Liver (tissue), 9 donors: Measurements from ENCODE around the gene IL12RB2. TPM values are rescaled to one million over a fixed set of nuclear protein-coding genes. Genes with fewer than 3 reads are reported as not detected.

ENCODE experiments used
- DNase-seq: peaks from one replicate; pipeline ENCODE4 v3.0.0-alpha.2; 2017; ENCODE audit warnings: low spot score
- H3K27ac ChIP-seq, 2 donors: one replicate each; pipeline ENCODE4 v1.7.0; 2013; ENCODE audit warnings: inconsistent platforms in 2 of 2, low read length in 2 of 2, control low read depth in 1 of 2, low read depth in 1 of 2, mild to moderate bottlenecking in 1 of 2
- H3K27me3 ChIP-seq, 4 donors: one replicate each; pipeline versions ENCODE4 v1.6.1 to v1.7.0; 2013; ENCODE audit warnings: low read length in 3 of 4, inconsistent platforms in 1 of 4, mild to moderate bottlenecking in 1 of 4, moderate library complexity in 1 of 4; ENCODE audit not compliant: control insufficient read depth in 4 of 4, insufficient read depth in 4 of 4
- H3K36me3 ChIP-seq, 4 donors: one replicate each; pipeline versions ENCODE4 v1.6.1 to v1.7.0; 2013; ENCODE audit warnings: low read length in 3 of 4, mild to moderate bottlenecking in 3 of 4, low read depth in 1 of 4, moderate library complexity in 1 of 4; ENCODE audit not compliant: control insufficient read depth in 4 of 4, insufficient read depth in 3 of 4
- H3K4me1 ChIP-seq, 4 donors: one replicate each; pipeline versions ENCODE4 v1.6.1 to v1.7.0; 2013; ENCODE audit warnings: low read length in 3 of 4, mild to moderate bottlenecking in 3 of 4, moderate library complexity in 1 of 4; ENCODE audit not compliant: control insufficient read depth in 4 of 4, insufficient read depth in 4 of 4
- H3K4me3 ChIP-seq, 3 donors: one replicate each; pipeline versions ENCODE4 v1.6.1 to v1.7.0; 2013; ENCODE audit warnings: low read length in 3 of 3, control low read depth in 1 of 3, low read depth in 1 of 3, mild to moderate bottlenecking in 1 of 3
- H3K9ac ChIP-seq, 2 donors: one replicate each; pipeline ENCODE4 v1.7.0; 2013; ENCODE audit warnings: low read length in 2 of 2, mild to moderate bottlenecking in 2 of 2, moderate library complexity in 2 of 2, control low read depth in 1 of 2, low read depth in 1 of 2
- H3K9me3 ChIP-seq, 4 donors: one replicate each; pipeline versions ENCODE4 v1.6.1 to v1.7.0; 2013; ENCODE audit warnings: low read length in 3 of 4; ENCODE audit not compliant: control insufficient read depth in 4 of 4
- EGR1 ChIP-seq, 2 donors: IDR thresholded peaks; 2 replicates each; pipeline ENCODE4 v1.6.1; 2016 to 2018; ENCODE audit warnings: antibody characterized with exemption in 2 of 2, low read depth in 2 of 2
- FOXA1 ChIP-seq: IDR thresholded peaks from 2 replicates; pipeline ENCODE4 v1.6.1; 2016; ENCODE audit warnings: antibody characterized with exemption
- FOXA2 ChIP-seq: IDR thresholded peaks from 2 replicates; pipeline ENCODE4 v1.6.1; 2016; ENCODE audit warnings: antibody characterized with exemption
- GABPA ChIP-seq, 2 donors: IDR thresholded peaks in 1 of 2; conservative IDR thresholded peaks in 1 of 2; 2 replicates each; pipeline ENCODE4 v1.6.1; 2016; ENCODE audit warnings: antibody characterized with exemption in 2 of 2, mild to moderate bottlenecking in 1 of 2, moderate library complexity in 1 of 2
- HNF4A ChIP-seq, 2 donors: conservative IDR thresholded peaks; 2 replicates each; pipeline ENCODE4 v1.6.1; 2016; ENCODE audit warnings: antibody characterized with exemption in 2 of 2, mild to moderate bottlenecking in 2 of 2
- HNF4G ChIP-seq: IDR thresholded peaks from 2 replicates; pipeline ENCODE4 v1.6.1; 2016; ENCODE audit warnings: antibody characterized with exemption
- JUND ChIP-seq, 2 donors: IDR thresholded peaks; 2 replicates each; pipeline ENCODE4 v1.6.1; 2016; ENCODE audit warnings: antibody characterized with exemption in 2 of 2
- NR2F2 ChIP-seq: IDR thresholded peaks from 2 replicates; pipeline ENCODE4 v1.6.1; 2016; ENCODE audit warnings: antibody characterized with exemption
- RAD21 ChIP-seq, 2 donors: IDR thresholded peaks; 2 replicates each; pipeline ENCODE4 v1.6.1; 2016; ENCODE audit warnings: antibody characterized with exemption in 2 of 2, mild to moderate bottlenecking in 2 of 2
- RXRA ChIP-seq, 2 donors: IDR thresholded peaks; 2 replicates each; pipeline ENCODE4 v1.6.1; 2017 to 2018; ENCODE audit warnings: antibody characterized with exemption in 2 of 2, mild to moderate bottlenecking in 1 of 2
- SP1 ChIP-seq: IDR thresholded peaks from 2 replicates; pipeline ENCODE4 v1.6.1; 2018; ENCODE audit warnings: antibody characterized with exemption, mild to moderate bottlenecking
- TAF1 ChIP-seq: conservative IDR thresholded peaks from 2 replicates; pipeline ENCODE4 v1.6.1; 2016; ENCODE audit warnings: antibody characterized with exemption, mild to moderate bottlenecking
- YY1 ChIP-seq: IDR thresholded peaks from 2 replicates; pipeline ENCODE4 v1.6.1; 2016; ENCODE audit warnings: antibody characterized with exemption, mild to moderate bottlenecking
- WGBS: extraction: QIAGEN DNeasy Blood & Tissue Kit; methylation state at CpG from one replicate; pipeline ENCODE4 v1.1.7; 2013; 5-methylcytosine and 5-hydroxymethylcytosine counted together
- polyA plus RNA-seq, 2 donors: library from polyadenylated mRNA; stranded (reverse) in 1 of 2; unstranded in 1 of 2; fragments of 200-250 nt in 1 of 2; fragments of >200 nt in 1 of 2; fragmentation: Nextera tagmentation in 1 of 2; extraction: Ambion mirVana in 1 of 2; gene quantifications; one replicate each; pipeline versions ENCODE4 v1.2.1 to v1.2.3, GENCODE V29; 2013 to 2015
- total RNA-seq, 2 donors: library from RNA; depleted of rRNA; stranded (reverse); fragments of >200 nt; gene quantifications; one replicate each; pipeline ENCODE4 v1.2.3, GENCODE V29; 2014
- TF ChIP-seq, protein P1 (sequence below): fragments of 150-350 bp; IDR thresholded peaks from 2 replicates; pipeline ENCODE4 v1.5.1; 2017; ENCODE audit warnings: improper control_type of control experiment, low read depth, low read length; ENCODE audit not compliant: missing input control
- TF ChIP-seq, protein P2 (sequence below): IDR thresholded peaks from 2 replicates; pipeline ENCODE4 v1.6.1; 2016; ENCODE audit warnings: antibody characterized with exemption
- TF ChIP-seq, protein P3 (sequence below): IDR thresholded peaks from 2 replicates; pipeline ENCODE4 v1.6.1; 2016; ENCODE audit warnings: antibody characterized with exemption
- TF ChIP-seq, protein P4 (sequence below): IDR thresholded peaks from 2 replicates; pipeline ENCODE4 v1.6.1; 2016; ENCODE audit warnings: antibody characterized with exemption, mild to moderate bottlenecking
- donor health status: healthy.
- donor health status: healthy.
- donor health status: healthy.
- donor health status: healthy.
- donor health status: healthy.

The IL12RB2 gene
- total and polyA plus RNA-seq, 4 donors = 0.06 to 1.3 (median 0.58) TPM

- no peak for DNase-seq
- no peak overlapping the region for H3K4me3 ChIP-seq
- TF ChIP-seq HNF4G = no peak
- TF ChIP-seq JUND (IDR thresholded peaks at IDR 0.05) = no peak
- TF ChIP-seq, protein P1, sequence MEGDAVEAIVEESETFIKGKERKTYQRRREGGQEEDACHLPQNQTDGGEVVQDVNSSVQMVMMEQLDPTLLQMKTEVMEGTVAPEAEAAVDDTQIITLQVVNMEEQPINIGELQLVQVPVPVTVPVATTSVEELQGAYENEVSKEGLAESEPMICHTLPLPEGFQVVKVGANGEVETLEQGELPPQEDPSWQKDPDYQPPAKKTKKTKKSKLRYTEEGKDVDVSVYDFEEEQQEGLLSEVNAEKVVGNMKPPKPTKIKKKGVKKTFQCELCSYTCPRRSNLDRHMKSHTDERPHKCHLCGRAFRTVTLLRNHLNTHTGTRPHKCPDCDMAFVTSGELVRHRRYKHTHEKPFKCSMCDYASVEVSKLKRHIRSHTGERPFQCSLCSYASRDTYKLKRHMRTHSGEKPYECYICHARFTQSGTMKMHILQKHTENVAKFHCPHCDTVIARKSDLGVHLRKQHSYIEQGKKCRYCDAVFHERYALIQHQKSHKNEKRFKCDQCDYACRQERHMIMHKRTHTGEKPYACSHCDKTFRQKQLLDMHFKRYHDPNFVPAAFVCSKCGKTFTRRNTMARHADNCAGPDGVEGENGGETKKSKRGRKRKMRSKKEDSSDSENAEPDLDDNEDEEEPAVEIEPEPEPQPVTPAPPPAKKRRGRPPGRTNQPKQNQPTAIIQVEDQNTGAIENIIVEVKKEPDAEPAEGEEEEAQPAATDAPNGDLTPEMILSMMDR = no peak
- TF ChIP-seq YY1 = no peak
- TF ChIP-seq SP1 = no peak
- H3K4me1 ChIP-seq = no peaks in the 10 kb centered on the region
- H3K9me3 ChIP-seq = no peaks in the 10 kb centered on the region
- no peaks in the 10 kb centered on the region for H3K36me3 ChIP-seq
- H3K9ac ChIP-seq = no peak overlapping the region
- no peaks in the 10 kb centered on the region for H3K27me3 ChIP-seq
- H3K27ac ChIP-seq = no peak overlapping the region
- 71% methylated on average over 3 of the region's 3 CpGs for WGBS
Observed at GRCh38 chr1:67281244-67281643, 26.4 kb upstream of the IL12RB2 start.

GRCh38 chr1:67285780-67286488 is 21.7 kb upstream of the IL12RB2 start:
- Histone ChIP-seq H3K4me1 (no peaks in the 10 kb centered on the region), H3K4me3 (no peak overlapping the region), H3K27ac (no peak overlapping the region), H3K36me3 (no peaks in the 10 kb centered on the region), H3K9me3 (no peaks in the 10 kb centered on the region), H3K27me3 (no peaks in the 10 kb centered on the region), H3K9ac (no peak overlapping the region)
- no peak for TF ChIP-seq FOXA1
- TF ChIP-seq, protein P2, sequence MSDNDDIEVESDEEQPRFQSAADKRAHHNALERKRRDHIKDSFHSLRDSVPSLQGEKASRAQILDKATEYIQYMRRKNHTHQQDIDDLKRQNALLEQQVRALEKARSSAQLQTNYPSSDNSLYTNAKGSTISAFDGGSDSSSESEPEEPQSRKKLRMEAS = no peak
- TF ChIP-seq TAF1 = no peak
- TF ChIP-seq FOXA2 = no peak
- 87% methylated on average over 8 of the region's 8 CpGs for WGBS
- no peak for DNase-seq

DNA sequence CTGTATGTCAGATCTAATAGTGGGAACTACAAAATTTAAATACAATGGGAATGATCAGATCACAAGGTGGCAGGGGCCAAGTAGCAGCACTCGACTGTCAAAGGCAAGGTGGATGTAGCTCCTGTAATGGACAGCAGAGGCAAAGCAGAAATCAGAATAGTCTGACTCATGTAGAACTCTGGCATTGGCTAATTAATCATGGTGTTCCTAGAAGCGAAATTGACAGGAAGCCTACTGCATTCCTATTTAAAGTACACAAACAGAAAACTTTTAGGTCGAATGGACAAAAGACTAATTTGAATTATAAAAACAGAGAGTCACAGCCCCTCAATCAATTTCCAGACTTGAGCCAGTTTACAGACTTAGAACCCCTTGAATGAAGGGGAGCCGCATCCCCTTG is 17.4 kb upstream of the IL12RB2 start:
- Histone ChIP-seq H3K36me3 (no peaks in the 10 kb centered on the region), H3K4me1 (no peaks in the 10 kb centered on the region), H3K27me3 (no peaks in the 10 kb centered on the region), H3K4me3 (no peak overlapping the region), H3K27ac (no peak overlapping the region), H3K9me3 (no peaks in the 10 kb centered on the region), H3K9ac (no peak overlapping the region)
- 72% methylated on average over 4 of the region's 4 CpGs for WGBS
- DNase-seq = no peak
- TF ChIP-seq EGR1 (IDR thresholded peaks at IDR 0.05; ENCODE audit: low read depth in 2 of 2) = no peak
- TF ChIP-seq FOXA1 = no peak
- TF ChIP-seq TAF1 = no peak
- TF ChIP-seq HNF4G = no peak
- no peak for TF ChIP-seq FOXA2
- TF ChIP-seq NR2F2 = no peak
- TF ChIP-seq, protein P3, sequence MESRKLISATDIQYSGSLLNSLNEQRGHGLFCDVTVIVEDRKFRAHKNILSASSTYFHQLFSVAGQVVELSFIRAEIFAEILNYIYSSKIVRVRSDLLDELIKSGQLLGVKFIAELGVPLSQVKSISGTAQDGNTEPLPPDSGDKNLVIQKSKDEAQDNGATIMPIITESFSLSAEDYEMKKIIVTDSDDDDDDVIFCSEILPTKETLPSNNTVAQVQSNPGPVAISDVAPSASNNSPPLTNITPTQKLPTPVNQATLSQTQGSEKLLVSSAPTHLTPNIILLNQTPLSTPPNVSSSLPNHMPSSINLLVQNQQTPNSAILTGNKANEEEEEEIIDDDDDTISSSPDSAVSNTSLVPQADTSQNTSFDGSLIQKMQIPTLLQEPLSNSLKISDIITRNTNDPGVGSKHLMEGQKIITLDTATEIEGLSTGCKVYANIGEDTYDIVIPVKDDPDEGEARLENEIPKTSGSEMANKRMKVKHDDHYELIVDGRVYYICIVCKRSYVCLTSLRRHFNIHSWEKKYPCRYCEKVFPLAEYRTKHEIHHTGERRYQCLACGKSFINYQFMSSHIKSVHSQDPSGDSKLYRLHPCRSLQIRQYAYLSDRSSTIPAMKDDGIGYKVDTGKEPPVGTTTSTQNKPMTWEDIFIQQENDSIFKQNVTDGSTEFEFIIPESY = no peak
- TF ChIP-seq, protein P2 = no peak
- TF ChIP-seq YY1 = no peak
- TF ChIP-seq SP1 = no peak
- TF ChIP-seq RXRA (IDR thresholded peaks at IDR 0.05) = no peak
- TF ChIP-seq RAD21 (IDR thresholded peaks at IDR 0.05) = no peak
- no peak for TF ChIP-seq HNF4A (conservative IDR thresholded peaks at IDR 0.05)
- TF ChIP-seq GABPA (IDR thresholded peaks at IDR 0.05 in 1 of 2, conservative IDR thresholded peaks at IDR 0.05 in 1 of 2) = no peak
- no peak for TF ChIP-seq JUND (IDR thresholded peaks at IDR 0.05)
- TF ChIP-seq, protein P1 = no peak
- TF ChIP-seq, protein P4, sequence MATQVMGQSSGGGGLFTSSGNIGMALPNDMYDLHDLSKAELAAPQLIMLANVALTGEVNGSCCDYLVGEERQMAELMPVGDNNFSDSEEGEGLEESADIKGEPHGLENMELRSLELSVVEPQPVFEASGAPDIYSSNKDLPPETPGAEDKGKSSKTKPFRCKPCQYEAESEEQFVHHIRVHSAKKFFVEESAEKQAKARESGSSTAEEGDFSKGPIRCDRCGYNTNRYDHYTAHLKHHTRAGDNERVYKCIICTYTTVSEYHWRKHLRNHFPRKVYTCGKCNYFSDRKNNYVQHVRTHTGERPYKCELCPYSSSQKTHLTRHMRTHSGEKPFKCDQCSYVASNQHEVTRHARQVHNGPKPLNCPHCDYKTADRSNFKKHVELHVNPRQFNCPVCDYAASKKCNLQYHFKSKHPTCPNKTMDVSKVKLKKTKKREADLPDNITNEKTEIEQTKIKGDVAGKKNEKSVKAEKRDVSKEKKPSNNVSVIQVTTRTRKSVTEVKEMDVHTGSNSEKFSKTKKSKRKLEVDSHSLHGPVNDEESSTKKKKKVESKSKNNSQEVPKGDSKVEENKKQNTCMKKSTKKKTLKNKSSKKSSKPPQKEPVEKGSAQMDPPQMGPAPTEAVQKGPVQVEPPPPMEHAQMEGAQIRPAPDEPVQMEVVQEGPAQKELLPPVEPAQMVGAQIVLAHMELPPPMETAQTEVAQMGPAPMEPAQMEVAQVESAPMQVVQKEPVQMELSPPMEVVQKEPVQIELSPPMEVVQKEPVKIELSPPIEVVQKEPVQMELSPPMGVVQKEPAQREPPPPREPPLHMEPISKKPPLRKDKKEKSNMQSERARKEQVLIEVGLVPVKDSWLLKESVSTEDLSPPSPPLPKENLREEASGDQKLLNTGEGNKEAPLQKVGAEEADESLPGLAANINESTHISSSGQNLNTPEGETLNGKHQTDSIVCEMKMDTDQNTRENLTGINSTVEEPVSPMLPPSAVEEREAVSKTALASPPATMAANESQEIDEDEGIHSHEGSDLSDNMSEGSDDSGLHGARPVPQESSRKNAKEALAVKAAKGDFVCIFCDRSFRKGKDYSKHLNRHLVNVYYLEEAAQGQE = no peak
